GM12873 (cell line): ENCODE results near the gene NTRK3.

ENCODE experiments used
- TF ChIP-seq, protein P1 (sequence below): IDR thresholded peaks from 2 replicates; pipeline ENCODE4 v1.5.1; 2012; ENCODE audit warnings: low read depth, mild to moderate bottlenecking, moderate library complexity, low read length, control low read depth; ENCODE audit not compliant: insufficient read depth; ENCODE audit errors: missing control alignments

NTRK3 gene

DNA sequence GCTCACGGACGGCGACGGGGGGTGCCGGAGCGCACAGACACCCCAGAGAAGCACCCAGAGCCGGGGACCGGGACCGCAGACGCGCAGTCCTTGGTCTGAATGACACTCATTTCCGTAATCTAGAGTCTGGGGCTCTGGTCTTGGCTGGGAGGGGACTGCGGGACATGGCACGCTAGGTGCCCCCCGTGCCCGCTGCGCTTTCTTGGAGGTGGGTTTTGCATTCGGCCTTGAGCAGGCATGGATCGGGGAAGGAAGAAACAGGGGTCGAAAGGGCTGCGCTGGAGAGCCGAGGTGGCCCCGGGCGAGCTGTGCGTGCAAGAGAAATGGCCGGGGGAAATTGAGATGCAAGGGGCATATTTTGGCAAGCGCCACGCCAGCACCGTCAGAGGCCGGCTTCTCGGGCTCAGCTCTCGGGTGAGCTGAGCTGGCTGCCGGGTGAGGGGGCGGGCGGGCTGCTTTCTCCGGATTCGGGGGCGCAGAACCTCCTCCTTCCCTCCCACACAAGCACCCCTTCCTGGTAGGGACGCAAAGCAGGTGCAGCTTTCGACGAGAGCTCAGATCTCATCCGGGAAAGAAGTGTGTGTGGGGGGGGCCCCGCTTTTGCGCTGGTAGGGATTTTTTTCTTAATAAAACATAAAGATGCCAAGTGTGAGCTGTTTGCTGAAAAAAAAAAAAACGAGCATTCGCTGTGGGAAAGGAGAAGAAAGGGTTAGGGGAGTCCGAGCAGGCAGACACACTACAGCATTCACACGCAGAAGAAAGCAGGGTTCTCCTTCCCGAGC is 963 bp upstream of the NTRK3 start:
- TF ChIP-seq, protein P1, sequence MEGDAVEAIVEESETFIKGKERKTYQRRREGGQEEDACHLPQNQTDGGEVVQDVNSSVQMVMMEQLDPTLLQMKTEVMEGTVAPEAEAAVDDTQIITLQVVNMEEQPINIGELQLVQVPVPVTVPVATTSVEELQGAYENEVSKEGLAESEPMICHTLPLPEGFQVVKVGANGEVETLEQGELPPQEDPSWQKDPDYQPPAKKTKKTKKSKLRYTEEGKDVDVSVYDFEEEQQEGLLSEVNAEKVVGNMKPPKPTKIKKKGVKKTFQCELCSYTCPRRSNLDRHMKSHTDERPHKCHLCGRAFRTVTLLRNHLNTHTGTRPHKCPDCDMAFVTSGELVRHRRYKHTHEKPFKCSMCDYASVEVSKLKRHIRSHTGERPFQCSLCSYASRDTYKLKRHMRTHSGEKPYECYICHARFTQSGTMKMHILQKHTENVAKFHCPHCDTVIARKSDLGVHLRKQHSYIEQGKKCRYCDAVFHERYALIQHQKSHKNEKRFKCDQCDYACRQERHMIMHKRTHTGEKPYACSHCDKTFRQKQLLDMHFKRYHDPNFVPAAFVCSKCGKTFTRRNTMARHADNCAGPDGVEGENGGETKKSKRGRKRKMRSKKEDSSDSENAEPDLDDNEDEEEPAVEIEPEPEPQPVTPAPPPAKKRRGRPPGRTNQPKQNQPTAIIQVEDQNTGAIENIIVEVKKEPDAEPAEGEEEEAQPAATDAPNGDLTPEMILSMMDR, result no peak

DNA sequence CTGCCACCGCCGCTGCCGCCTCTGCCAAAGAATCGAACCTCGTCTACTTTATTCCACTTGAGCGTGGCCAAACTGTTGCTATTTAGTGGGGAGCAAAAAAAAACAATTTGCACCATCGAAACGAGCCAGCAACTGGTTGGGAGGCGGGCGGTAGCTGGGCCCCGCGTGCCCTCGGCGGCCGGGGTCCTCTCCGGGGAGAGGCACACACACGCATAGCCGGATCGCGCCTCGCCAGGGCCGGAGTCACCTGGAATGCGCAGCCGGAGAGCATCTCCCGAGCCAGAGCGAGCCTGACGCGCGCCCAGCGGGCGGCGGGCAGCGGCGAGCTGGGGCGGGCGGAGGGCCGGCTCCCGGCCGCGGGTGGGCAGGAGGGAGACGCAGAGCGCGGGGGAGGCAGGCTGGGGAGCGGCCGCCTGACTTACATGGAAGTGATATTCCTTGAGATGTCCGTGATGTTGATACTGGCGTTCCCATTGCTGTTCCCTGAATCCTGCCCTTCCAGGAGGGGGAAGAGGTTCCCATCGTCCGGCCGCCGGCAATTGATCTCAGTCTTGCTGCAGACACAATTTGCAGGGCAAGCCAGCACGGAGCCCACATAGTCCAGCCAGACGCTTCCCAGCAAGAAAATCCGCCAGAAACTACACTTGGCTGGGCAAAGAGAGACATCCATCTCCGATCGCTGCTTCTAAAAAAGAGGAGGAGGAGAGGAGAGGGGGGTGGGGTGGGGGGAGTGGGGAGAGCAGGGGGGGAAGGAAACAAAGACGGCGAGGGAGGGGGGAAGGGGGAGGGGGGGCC is 858 bp downstream of the NTRK3 start:
- TF ChIP-seq, protein P1, result no peak

DNA sequence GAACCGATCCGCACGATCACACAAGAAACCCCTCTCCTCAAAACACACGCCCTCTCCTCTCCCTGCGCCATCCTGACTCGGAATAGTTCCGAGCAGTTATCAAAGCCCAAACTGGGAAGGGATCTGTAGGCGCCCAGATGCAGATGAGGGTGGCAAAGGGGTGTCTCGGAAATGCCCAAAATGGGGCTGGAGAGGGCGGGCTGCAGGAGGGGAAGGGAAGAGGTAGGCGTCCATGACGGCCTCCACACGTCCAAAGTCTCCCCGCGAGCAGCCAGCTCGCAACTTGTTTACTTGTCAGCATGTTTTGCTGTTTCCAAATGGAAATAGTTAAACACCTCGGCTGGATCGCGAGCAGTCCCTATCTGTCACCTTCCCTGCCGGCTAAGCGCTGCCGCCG is 1.5 kb downstream of the NTRK3 start:
- TF ChIP-seq, protein P1, result no peak

DNA sequence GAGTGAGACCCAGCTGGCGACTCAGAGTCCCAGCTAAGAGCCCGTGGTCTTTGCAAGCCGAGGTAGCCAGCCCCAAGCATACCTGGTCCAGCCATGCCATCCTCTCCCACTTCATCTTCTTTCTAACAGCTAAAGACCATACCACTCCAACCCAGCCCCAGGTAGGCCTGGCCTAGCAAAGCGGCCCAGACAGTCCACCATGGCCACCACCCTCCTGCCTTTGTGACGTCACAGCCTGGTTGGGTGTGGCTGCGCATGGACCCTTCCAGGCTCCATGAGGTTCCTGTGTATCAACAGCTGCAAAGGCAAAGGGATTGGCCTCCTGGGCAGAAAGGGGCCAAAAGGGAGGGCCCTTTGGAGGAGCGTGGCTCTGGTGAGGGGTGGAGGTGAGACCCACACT is 4.1 kb downstream of the NTRK3 start:
- TF ChIP-seq, protein P1, result no peak

DNA sequence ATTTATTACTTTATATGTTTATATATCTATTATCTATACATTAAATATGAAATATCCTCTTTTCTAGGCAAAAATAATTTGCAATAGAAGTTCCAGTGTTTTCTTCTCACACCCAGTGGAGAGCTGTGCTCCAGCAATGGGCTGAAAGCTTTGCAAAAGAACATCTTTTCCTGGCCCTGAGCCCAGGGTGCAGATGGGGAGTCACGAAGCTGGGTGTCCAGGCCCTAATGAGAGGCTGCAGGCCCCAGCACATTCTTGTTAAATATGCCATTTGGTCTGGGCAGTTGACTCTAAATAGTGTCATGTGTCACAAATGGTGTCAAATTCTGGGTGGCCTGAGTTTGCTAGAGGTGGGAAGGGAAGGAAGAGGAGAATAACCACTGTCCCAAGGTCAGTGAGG is 5.7 kb downstream of the NTRK3 start:
- TF ChIP-seq, protein P1, result no peak

DNA sequence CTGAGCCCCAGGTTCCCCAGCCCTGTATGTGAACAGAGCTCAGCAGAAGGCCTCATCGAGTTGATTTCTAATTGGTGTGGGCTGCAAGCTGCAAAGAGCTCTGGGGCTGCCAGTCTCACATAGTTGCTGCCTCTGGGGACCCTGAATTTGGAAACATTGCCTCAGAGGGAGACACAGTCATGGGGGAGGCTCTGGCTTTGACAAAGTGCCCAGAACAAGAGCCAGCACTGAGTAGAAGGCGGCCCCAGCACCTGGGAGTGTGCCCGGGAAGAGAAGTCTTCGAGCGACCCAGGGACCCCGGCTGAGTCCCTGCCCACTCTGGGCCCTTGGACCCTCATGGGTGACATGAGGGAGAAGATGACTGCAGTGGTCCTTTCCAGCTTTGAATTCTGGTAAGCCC is 7.3 kb downstream of the NTRK3 start:
- TF ChIP-seq, protein P1, result no peak

DNA sequence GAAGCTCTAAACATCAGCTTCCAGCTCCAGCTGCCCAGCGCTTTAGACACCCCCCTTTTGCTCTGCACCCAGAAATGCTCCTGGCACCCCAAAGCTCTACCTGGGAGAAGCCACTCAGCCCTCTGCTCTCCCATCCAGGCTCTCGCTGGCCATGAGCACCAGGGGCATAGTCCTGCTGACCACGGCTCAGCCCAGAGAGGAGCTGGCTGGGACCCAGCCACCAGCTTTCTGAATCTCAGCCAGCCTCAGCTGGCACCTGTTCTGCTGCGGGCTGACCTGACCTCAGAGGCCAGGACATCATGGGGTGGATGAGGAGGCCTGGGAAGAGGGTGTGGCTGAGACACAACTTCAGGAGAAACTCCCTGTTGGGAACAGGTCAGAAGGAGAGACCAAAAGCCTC is 8.6 kb downstream of the NTRK3 start:
- TF ChIP-seq, protein P1, result no peak
